Fibroblast of mammary gland (primary cell): ENCODE results near the gene TSPAN32.

Source experiments
- DNase-seq: peaks from one replicate; pipeline ENCODE4 v3.0.0-alpha.2; 2010; ENCODE audit warnings: low read depth
- H3K4me3 ChIP-seq: 2 replicates; pipeline ENCODE4 v1.5.1; 2011; ENCODE audit warnings: low read depth, mild to moderate bottlenecking, low read length, moderate library complexity; ENCODE audit not compliant: control insufficient read depth
- CTCF ChIP-seq: conservative IDR thresholded peaks from 2 replicates; pipeline ENCODE4 v1.5.1; 2011; ENCODE audit warnings: low read depth, low read length, inconsistent platforms; ENCODE audit not compliant: control insufficient read depth, insufficient read depth

Gene TSPAN32

GRCh38 chr11:2313051-2313951, 11.5 kb downstream of the TSPAN32 start:
- TF ChIP-seq CTCF: no peak
- H3K4me3 ChIP-seq: no peak overlapping the region
- no peak for DNase-seq

- no peak for DNase-seq
- no peak for TF ChIP-seq CTCF
- no peak overlapping the region for H3K4me3 ChIP-seq
These were observed 12.3 kb downstream of the TSPAN32 start for GRCh38 chr11:2314136-2314524.

- DNase-seq: peak; percentile 76
- no peak for TF ChIP-seq CTCF
- no peak overlapping the region for H3K4me3 ChIP-seq
These were observed 12.9 kb downstream of the TSPAN32 start for GRCh38 chr11:2314525-2315394.

GRCh38 chr11:2315395-2316168, 13.8 kb downstream of the TSPAN32 start:
- no peak for DNase-seq
- TF ChIP-seq CTCF: no peak
- no peak overlapping the region for H3K4me3 ChIP-seq

GRCh38 chr11:2316169-2316962, 14.6 kb downstream of the TSPAN32 start:
- H3K4me3 ChIP-seq: no peak overlapping the region
- DNase-seq: no peak
- TF ChIP-seq CTCF: no peak

GRCh38 chr11:2316963-2317244, 15.1 kb downstream of the TSPAN32 start:
- no peak overlapping the region for H3K4me3 ChIP-seq
- DNase-seq: no peak
- TF ChIP-seq CTCF: no peak
